ENCODE measurements around the gene ZNF385C.
A peak's percentile ranks its signal among the peaks of the same experiment; 100 is the strongest.
"Not testable (repeated sequence)": the region's sequence is repeated elsewhere in the genome, so short reads cannot be mapped to it uniquely, and the experiment has no call there.

The ZNF385C gene

DNA sequence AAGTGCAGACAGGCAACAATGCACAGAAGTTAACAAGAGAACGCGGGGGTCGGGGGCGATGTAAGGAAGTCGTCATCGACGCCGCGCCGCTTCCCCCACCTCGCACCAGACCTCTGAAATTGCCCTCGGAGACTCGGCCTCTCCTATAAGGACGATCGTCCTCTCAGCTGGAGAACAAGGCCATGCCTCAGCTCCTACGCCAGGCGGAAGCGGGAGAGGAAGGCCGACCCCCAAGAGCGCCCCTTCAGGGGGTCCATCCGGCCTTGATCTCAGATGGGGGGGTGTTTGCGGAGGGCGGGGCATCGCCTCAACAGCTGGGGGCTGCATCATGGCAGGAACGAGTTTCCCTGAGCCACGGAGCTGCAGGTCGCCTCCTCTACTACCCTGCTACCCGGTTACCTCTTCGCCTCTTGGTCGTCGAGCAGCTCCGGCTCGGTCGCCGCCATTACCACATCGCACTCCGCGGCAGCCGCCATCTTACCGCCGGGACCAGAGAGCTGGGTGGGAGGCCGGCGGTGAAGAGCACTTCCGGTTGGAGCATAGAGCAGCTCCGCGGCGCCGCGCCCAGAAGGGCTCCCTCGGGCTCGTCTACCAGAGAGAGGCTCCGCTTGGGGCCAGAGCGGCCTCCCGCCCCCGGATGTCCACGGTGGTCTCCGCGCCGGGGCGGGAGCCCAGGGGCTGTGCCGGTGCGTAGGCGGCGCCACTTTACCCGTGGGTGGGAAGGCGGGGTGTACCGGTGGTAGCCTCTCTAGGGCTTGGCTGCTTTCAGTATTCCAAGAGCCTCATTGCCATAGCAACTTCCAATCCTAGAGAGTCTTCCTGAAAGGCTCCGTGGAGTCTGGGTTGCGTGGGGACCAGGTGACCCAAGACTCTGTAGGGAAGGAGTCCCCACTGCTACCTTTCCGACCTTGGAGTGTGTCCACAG lies 81.1 kb downstream of the ZNF385C start, which contains the start of gene DNAJC7:
Gene DNAJC7, minus strand, starts transcription at position 499 of the 925 bp plus-strand sequence. Its CDS starts 23 bp downstream, at position 476.
- DNase-seq, result peak; percentile 91

- no peak for DNase-seq
Measured at GRCh38 chr17:42016411-42016831, 81.9 kb downstream of the ZNF385C start.

DNA sequence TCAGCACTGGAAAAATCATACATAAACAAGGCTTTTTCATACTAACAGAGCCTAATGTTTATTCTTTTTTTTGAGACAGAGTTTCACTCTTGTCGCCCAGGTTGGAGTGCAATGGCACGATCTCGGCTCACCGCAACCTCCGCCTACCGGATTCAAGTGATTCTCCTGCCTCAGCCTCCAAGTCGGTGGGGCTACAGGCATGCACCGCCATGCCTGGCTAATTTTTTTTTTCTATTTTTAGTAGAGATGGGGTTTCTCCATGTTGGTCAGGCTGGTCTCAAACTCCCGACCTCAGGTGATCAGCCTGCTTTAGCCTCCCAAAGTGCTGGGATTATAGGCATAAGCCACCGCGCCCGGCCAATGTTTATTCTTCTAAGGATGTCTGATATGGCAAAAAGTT lies 84.5 kb downstream of the ZNF385C start:
- DNase-seq, result not testable (repeated sequence)

DNA sequence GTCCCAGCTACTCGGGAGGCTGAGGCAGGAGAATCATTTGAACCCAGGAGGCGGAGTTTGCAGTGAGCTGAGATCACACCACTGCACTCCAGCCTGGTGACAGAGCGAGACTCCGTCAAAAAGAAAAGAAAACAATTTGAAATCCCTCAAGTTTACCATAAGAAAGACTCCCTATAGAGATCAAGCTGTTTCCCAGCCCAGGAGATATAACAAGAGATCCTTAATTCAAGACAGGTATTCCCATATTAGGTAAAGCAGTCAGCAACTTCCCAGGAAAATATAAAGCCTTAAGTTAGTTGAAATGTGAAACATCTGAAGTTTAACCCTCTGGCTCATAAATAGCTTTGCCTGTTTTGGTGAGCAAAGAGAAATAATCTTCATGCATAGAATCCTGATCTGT lies 85.9 kb downstream of the ZNF385C start:
- DNase-seq, result not testable (repeated sequence)

GRCh38 chr17:42010898-42011516 lies 87.3 kb downstream of the ZNF385C start:
- no peak for DNase-seq

- not testable (repeated sequence) for DNase-seq
Measured at GRCh38 chr17:42010266-42010680, 88.0 kb downstream of the ZNF385C start.

DNA sequence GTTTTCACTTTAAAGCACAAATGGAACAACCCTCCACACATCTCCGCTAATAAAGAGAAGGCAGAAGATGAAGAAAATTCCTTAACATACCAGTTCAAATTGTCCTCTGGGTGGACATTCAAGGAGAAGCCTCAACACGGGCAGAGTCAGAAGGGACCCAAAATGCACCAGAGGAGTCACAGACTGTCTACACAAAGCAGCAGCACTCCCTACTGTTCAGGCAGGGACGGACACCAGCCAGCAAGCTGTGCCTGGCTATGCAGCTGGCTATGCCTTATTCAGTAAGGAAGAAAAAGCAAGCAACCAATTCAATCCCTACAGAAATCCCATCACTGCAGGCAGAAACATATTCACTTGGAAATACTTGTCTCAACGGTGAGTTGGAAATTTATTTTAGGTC lies 89.1 kb downstream of the ZNF385C start:
- no peak for DNase-seq

DNA sequence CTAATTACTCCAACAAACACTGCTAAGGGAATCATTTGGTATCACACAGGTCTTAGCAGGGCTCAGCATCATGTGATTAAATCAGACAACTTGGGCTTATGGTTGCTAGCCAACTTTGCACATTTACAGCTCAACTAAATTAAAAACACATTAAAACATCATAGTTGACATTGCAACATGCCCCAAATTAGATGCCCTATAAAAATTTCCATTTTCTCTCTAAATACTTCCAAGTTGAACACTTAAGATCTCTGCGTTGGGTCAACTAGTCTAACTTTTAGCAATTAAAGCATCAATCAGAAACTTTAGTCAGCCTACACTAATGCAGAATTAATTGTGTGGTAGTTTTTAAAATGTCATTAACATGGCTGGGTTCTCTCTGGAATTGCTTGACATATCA lies 93.1 kb downstream of the ZNF385C start:
- no peak for DNase-seq

DNA sequence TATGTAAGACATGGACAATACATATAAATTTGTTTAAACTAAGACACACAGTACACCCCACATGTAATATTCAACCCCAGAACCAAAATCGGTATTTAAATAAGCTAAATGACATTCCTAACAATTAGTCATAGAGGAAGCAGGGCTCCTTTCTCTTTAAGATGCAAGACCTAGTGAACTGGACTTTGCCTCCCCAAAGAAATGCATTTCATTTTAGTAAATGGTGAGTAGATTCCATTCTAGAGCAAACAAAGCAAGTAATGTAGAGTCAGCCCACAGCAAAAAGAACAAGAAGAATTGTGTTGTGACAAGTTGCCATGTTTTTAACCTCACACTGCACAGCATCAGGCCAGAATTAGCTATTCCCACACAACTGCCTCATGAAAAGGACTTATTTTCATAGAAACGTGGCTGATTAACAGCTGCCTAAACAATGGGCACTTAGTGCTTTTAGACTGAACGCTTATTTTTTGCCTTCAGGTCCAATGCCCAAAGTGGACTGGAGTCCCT lies 95.4 kb downstream of the ZNF385C start:
- DNase-seq, result no peak

DNA sequence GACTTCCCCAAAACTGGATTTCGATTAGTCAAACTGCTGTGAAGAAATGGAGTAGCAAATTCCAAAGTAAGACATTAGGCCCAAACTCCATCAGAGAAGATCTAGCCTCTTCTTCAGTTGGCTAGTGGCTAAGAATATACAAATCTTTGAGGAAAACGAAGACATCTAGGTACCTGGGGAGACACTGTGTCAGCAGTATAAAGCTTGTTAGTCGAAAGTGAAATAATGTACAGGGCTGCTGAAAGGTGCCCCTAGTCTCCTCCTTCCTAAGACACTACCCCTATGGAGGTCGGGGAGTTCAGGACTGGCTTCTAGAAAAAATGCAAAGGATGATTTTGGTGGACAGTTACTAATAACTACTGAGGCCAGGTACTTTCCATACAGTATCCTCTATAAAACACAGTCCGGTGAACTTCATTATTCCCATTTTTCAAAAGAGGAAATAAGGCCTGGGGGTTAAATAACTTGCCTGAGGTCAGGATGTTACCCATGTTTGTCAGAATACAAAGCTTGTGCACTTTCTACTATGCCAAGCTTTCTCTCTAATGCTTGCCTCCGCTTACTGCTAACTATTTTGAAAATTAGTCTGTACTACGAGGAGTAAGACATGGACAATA lies 96.0 kb downstream of the ZNF385C start:
- DNase-seq, result no peak

DNA sequence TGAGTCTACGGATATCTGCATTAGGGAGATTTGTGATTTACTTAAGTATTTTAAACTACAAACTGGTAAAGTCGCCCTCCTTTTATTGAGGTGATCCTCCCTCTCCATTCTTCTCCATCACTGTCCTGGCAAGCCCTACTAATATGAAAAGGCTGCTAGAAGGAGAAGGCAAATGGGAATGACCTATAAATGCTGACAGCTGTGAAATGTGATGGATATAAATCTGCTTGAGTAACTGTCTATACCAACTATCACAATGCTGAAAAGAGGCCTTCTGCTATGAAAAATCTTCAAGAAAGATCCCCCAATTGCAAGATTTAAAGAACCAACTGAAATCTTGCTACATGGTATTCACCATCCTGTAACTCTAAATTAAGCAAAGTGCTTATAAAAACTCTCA lies 96.5 kb downstream of the ZNF385C start:
- no peak for DNase-seq

DNA sequence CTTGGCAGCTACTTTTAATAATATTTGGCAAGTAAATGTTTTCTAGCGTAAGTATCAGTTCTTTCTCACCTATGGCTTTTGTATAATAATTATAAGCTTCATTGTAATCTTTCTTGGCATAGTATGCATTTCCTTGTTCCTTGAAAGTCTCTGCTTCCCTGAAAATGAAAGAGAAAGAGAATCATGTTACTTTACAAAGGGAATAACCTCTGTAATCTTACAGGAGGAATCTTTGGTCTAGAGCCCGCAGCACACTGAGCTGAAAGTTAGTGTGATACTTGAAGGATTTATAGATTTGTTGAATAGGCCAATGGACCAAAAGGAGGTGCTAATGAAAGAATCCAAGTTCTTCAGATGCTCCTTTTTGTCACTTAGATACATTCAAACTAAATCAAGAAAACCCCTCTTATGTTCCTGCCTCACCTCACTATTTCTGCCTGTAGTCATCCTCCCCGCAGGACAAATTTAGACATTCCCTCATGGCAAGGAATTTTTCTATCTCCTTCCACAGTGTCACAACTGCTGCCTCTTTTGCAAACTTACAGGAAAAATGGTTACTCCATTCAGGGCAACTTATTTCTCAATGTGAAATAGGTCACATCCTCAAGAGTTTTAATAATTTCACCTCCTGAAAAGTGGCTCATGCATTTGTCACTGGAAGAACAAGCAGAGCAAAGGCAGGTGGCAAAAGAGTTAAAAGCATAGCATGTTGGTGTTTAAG lies 97.7 kb downstream of the ZNF385C start:
- no peak for DNase-seq

GRCh38 chr17:41998497-41998896 lies 99.8 kb downstream of the ZNF385C start:
- no peak for DNase-seq

GRCh38 chr17:41996855-41997164 lies 101.5 kb downstream of the ZNF385C start:
- DNase-seq, result no peak

DNA sequence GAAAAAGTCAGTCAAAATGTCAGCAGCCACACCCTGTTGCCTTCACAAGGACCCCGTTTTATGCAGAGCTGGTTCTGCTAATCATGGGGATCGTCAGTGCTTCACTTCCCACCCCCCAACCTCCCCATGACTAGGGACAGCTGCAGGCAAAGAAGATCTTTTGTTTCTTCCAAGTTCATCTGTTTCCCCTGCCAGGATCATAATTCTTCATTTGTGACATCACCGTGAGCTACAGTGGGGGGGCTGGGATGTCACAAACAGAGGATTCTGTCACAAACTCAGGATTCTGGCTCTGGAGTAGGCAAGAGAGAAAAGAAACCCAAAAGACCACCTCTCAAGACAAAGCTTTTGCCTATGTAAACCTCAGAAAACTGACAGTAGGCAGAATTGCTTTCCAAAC lies 105.7 kb downstream of the ZNF385C start:
- DNase-seq, result no peak

- no peak for DNase-seq
Measured at GRCh38 chr17:41989702-41990419, 108.4 kb downstream of the ZNF385C start.

- DNase-seq, result no peak
Measured at GRCh38 chr17:41988418-41988817, 109.9 kb downstream of the ZNF385C start.

GRCh38 chr17:41987642-41988041 lies 110.6 kb downstream of the ZNF385C start:
- DNase-seq, result no peak

- DNase-seq, result no peak
Measured at GRCh38 chr17:41986634-41987033, 111.6 kb downstream of the ZNF385C start.

DNA sequence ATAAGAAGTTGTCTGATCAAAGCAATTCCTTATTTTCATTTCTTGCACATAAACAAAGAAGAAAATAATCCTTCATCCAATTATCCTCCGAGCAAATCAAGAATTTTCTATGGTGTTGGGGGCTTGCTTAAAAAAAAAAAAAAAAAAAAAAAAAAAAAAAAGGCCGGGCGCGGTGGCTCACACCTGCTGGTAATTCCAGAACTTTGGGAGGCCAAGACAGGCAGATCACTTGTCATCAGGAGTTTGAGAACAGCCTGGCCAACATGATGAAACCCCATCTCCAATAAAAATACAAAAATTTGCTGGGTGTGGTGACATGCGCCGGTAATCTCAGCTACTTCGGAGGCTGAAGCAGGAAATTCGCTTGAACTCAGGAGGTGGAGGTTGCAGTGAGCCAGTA lies 112.4 kb downstream of the ZNF385C start:
- DNase-seq, result no peak

GRCh38 chr17:41984454-41984853 lies 113.8 kb downstream of the ZNF385C start:
- DNase-seq, result no peak

All from CD4-positive, alpha-beta T cell treated with Interleukin-6 for 4 hours (primary cell).